IMR-90 (cell line): ENCODE measurements around the gene MRC2. TPM values are rescaled to one million over a fixed set of nuclear protein-coding genes. Genes with fewer than 3 reads are reported as not detected.

Experiments
- ATAC-seq: fragments of 200-7000 bp; cut with Tn5 transposase; 2 replicates; pipeline ENCODE4 v1.9.1; 2020; ENCODE audit warnings: low read depth, mild to moderate bottlenecking, moderate library complexity
- BruUV-seq: library from RNA; stranded (reverse); fragments of 400-500 nt; replicated peaks from 2 replicates; lab custom pipeline; 2021; lab: Mats Ljungman, UMichigan
- CTCF ChIA-PET: fragments of 300-600 bp; formaldehyde crosslinking; extraction: SDS; loops from one replicate; lab custom pipeline; 2021; ENCODE audit warnings: antibody characterized with exemption; lab: Yijun Ruan, JAX
- POLR2A ChIA-PET: fragments of 300-600 bp; sonication (Branson Sonifier 250); formaldehyde crosslinking; loops from one replicate; lab custom pipeline; 2022; ENCODE audit warnings: antibody characterized with exemption; ENCODE audit not compliant: unreplicated experiment; lab: Charles Lee
- DNase-seq: peaks from one replicate; pipeline ENCODE4 v3.0.0; 2013
- H2AFZ ChIP-seq: replicated peaks from 2 replicates; pipeline ENCODE3; 2013; ENCODE audit warnings: low read length, mild to moderate bottlenecking; ENCODE audit not compliant: poor library complexity
- H2AK5ac ChIP-seq: 2 replicates; pipeline ENCODE4 v1.6.1; 2013; ENCODE audit warnings: low read depth, low read length, inconsistent platforms
- H2AK9ac ChIP-seq: replicated peaks from 2 replicates; pipeline ENCODE3; 2013; ENCODE audit warnings: mild to moderate bottlenecking, low read depth, low read length, moderate library complexity; ENCODE audit not compliant: poor library complexity
- H2BK120ac ChIP-seq: 2 replicates; pipeline ENCODE4 v1.6.1; 2013; ENCODE audit warnings: low read depth, low read length, inconsistent platforms
- H2BK15ac ChIP-seq: 3 replicates; pipeline ENCODE4 v1.6.1; 2013; ENCODE audit warnings: low read depth, low read length, inconsistent platforms
- H2BK20ac ChIP-seq: 2 replicates; pipeline ENCODE4 v1.6.1; 2013; ENCODE audit warnings: low read depth, mild to moderate bottlenecking, inconsistent platforms, low read length, moderate library complexity
- H2BK5ac ChIP-seq: 2 replicates; pipeline ENCODE4 v1.6.1; 2013; ENCODE audit warnings: mild to moderate bottlenecking, low read depth, low read length, inconsistent platforms; ENCODE audit not compliant: poor library complexity, severe bottlenecking
- H3K14ac ChIP-seq: replicated peaks from 2 replicates; pipeline ENCODE4 v1.6.1; 2013; ENCODE audit warnings: low read depth, low read length, inconsistent platforms
- H3K18ac ChIP-seq: 2 replicates; pipeline ENCODE4 v1.6.1; 2013; ENCODE audit warnings: low read depth, low read length, control low read depth
- H3K23ac ChIP-seq: 2 replicates; pipeline ENCODE4 v1.6.1; 2013; ENCODE audit warnings: low read depth, low read length, inconsistent platforms
- H3K27ac ChIP-seq: 2 replicates; pipeline ENCODE4 v1.5.1; 2013; ENCODE audit warnings: mild to moderate bottlenecking, control low read depth, low read length; ENCODE audit not compliant: insufficient read depth
- H3K27me3 ChIP-seq: 2 replicates; pipeline ENCODE4 v1.6.1; 2013; ENCODE audit warnings: low read length; ENCODE audit not compliant: control insufficient read depth, insufficient read depth
- H3K36me3 ChIP-seq: 2 replicates; pipeline ENCODE4 v1.6.1; 2013; ENCODE audit warnings: low read length, mixed read lengths; ENCODE audit not compliant: control insufficient read depth, insufficient read depth
- H3K4ac ChIP-seq: 2 replicates; pipeline ENCODE4 v1.6.1; 2013; ENCODE audit warnings: low read depth, low read length, inconsistent platforms
- H3K4me1 ChIP-seq: 2 replicates; pipeline ENCODE4 v1.6.1; 2013; ENCODE audit warnings: low read length, mixed read lengths; ENCODE audit not compliant: control insufficient read depth, insufficient read depth
- H3K4me2 ChIP-seq: 2 replicates; pipeline ENCODE4 v1.6.1; 2013; ENCODE audit warnings: low read depth, mild to moderate bottlenecking, control low read depth, low read length, moderate library complexity
- H3K4me3 ChIP-seq: 2 replicates; pipeline ENCODE4 v1.5.1; 2013; ENCODE audit warnings: low read depth, mild to moderate bottlenecking, control low read depth, low read length, moderate library complexity; ENCODE audit not compliant: insufficient read depth
- H3K56ac ChIP-seq: 2 replicates; pipeline ENCODE4 v1.6.1; 2013; ENCODE audit warnings: low read length, inconsistent platforms; ENCODE audit not compliant: insufficient read depth; ENCODE audit errors: extremely low read depth
- H3K79me1 ChIP-seq, 2 experiments: 2 replicates each; pipeline ENCODE4 v1.6.1; 2013; ENCODE audit warnings: low read length in 2 of 2, inconsistent platforms in 1 of 2, low read depth in 1 of 2
- H3K9ac ChIP-seq: 2 replicates; pipeline ENCODE4 v1.6.1; 2013; ENCODE audit warnings: low read depth, low read length, control low read depth
- H3K9me1 ChIP-seq: 2 replicates; pipeline ENCODE4 v1.6.1; 2013; ENCODE audit warnings: low read length, inconsistent platforms; ENCODE audit not compliant: insufficient read depth
- H3K9me3 ChIP-seq: 2 replicates; pipeline ENCODE4 v1.6.1; 2013; ENCODE audit warnings: low read length; ENCODE audit not compliant: control insufficient read depth, insufficient read depth
- H4K20me1 ChIP-seq: 2 replicates; pipeline ENCODE4 v1.6.1; 2013; ENCODE audit warnings: low read length, inconsistent platforms; ENCODE audit not compliant: insufficient read depth
- H4K5ac ChIP-seq: 2 replicates; pipeline ENCODE4 v1.6.1; 2013; ENCODE audit warnings: mild to moderate bottlenecking, low read depth, low read length, control low read depth
- H4K8ac ChIP-seq, 2 experiments: 2 replicates each; pipeline ENCODE4 v1.6.1; 2013; ENCODE audit warnings: low read depth in 2 of 2, low read length in 2 of 2, control low read depth in 1 of 2, inconsistent platforms in 1 of 2
- H4K91ac ChIP-seq: 2 replicates; pipeline ENCODE4 v1.6.1; 2013; ENCODE audit warnings: low read depth, low read length, inconsistent platforms; ENCODE audit not compliant: insufficient read depth
- NFE2L2 ChIP-seq: fragments of 150-350 bp; IDR thresholded peaks from 2 replicates; pipeline ENCODE4 v1.6.1; 2016; ENCODE audit warnings: low read depth, mild to moderate bottlenecking, low read length
- RCOR1 ChIP-seq: IDR thresholded peaks from 2 replicates; pipeline ENCODE4 v1.6.1; 2012; ENCODE audit warnings: mild to moderate bottlenecking, low read length, improper control_type of control experiment; ENCODE audit not compliant: insufficient replicate concordance
- WGBS, 2 experiments: methylation state at CpG; one replicate each; pipeline versions ENCODE4 v1.1.5 to v1.1.7; 2013; ENCODE audit warnings: missing lambda C conversion rate in 2 of 2; ENCODE audit not compliant: insufficient read length in 1 of 2; ENCODE audit errors: extremely low coverage in 2 of 2; 5-methylcytosine and 5-hydroxymethylcytosine counted together
- dilution Hi-C: fragments of 300-500 bp; cut with HindIII; formaldehyde crosslinking; loops from one replicate; pipeline ENCODE4 v1.14.3; 2018; ENCODE audit warnings: low sequenced_read_pairs; ENCODE audit not compliant: unreplicated experiment
- in situ Hi-C: fragments of 300-500 bp; cut with MboI; formaldehyde crosslinking; loops from 3 replicates; pipeline ENCODE4 v1.14.3; 2019; ENCODE audit warnings: low sequenced_read_pairs, inconsistent platforms, mixed read lengths
- intact Hi-C: fragments of 100-400 bp; cut with micrococcal nuclease; formaldehyde crosslinking; loops from 2 replicates; pipeline ENCODE4 v1.10.0; 2022
- polyA plus RNA-seq, 3 experiments: library from polyadenylated mRNA; depleted of rRNA; stranded (reverse); fragments of >200 nt; gene quantifications; 2 replicates each; pipeline ENCODE4 v1.2.3, GENCODE V29; 2012; ENCODE audit warnings: low replicate concordance in 1 of 3
- total RNA-seq: library from RNA; depleted of rRNA; stranded (reverse); fragments of >200 nt; gene quantifications from 2 replicates; pipeline ENCODE4 v1.2.3, GENCODE V29; 2012

The MRC2 gene
- total and polyA plus RNA-seq, 2 of the 4 experiments (the other 2 are of a cell fraction), result 39.3 to 137 TPM

DNA sequence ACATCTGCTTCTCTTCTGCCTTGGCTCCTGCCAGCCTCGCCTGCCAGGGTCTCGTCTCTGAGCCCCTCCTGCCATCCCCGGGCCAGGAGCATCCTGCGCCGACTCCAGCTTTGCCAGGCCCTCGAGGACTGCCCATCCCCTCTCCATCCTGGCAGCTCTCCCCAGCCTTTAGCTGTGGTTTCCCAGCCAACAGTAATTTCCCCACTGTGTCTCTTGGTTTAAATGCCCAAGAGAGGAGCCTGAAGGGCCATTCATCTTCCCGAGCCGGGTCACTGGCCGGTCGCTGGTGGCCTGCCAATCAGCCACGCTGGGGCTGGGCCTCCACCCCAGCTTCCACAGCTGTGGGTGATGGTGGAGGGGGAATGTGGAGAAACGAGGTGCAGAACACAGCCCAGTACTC lies 47.8 kb downstream of the MRC2 start:
- no peaks in the 10 kb centered on the region for H3K27me3 ChIP-seq
- H3K36me3 ChIP-seq, result peaks cover 85% of the 10 kb centered on the region
- H4K91ac ChIP-seq, result no peak overlapping the region
- no peak overlapping the region for H3K4me2 ChIP-seq
- H2BK20ac ChIP-seq, result no peak overlapping the region
- no peak overlapping the region for H3K4me3 ChIP-seq
- H3K56ac ChIP-seq, result no peak overlapping the region
- no peak overlapping the region for H3K18ac ChIP-seq
- BruUV-seq, result no TSS peak
- ATAC-seq (no peak), DNase-seq (no peak)
- H3K79me1 ChIP-seq, result peaks cover 9 to 34% of the 10 kb centered on the region in 2 experiments
- H2BK120ac ChIP-seq, result no peak overlapping the region
- H2AFZ ChIP-seq, result no peak overlapping the region
- H3K9me3 ChIP-seq, result no peaks in the 10 kb centered on the region
- ChIA-PET CTCF (no interaction called here), POLR2A (no interaction called here)
- no peak overlapping the region for H4K5ac ChIP-seq
- dilution Hi-C loops, result no loop called here
- intact Hi-C loops, result no loop called here
- no peak overlapping the region for H3K14ac ChIP-seq
- peaks cover 11% of the 10 kb centered on the region for H4K20me1 ChIP-seq
- H2AK9ac ChIP-seq, result peak overlapping the region; percentile 76
- no peak overlapping the region for H4K8ac ChIP-seq
- H3K23ac ChIP-seq, result no peak overlapping the region
- TF ChIP-seq NFE2L2, result no peak
- no peak for TF ChIP-seq RCOR1
- H3K4ac ChIP-seq, result no peak overlapping the region
- 63% methylated on average over 4 of the region's 12 CpGs; no CpG with 5 or more reads in 1 of the 2 experiments for WGBS, 2 experiments
- in situ Hi-C loops, result no loop called here
- H2BK5ac ChIP-seq, result no peak overlapping the region
- no peak overlapping the region for H3K27ac ChIP-seq
- H3K9ac ChIP-seq, result no peak overlapping the region
- no peak overlapping the region for H2AK5ac ChIP-seq
- H3K9me1 ChIP-seq, result no peaks in the 10 kb centered on the region
- no peak overlapping the region for H2BK15ac ChIP-seq
- H3K4me1 ChIP-seq, result no peaks in the 10 kb centered on the region
